Activated CD8-positive, alpha-beta memory T cell treated with anti-CD3 and anti-CD28 coated beads for 24 hours (primary cell): Measurements from ENCODE around the gene PAK3.

ENCODE experiments used
- DNase-seq: peaks from one replicate; pipeline ENCODE4 v3.0.0-alpha.2; 2020

PAK3 gene

DNA sequence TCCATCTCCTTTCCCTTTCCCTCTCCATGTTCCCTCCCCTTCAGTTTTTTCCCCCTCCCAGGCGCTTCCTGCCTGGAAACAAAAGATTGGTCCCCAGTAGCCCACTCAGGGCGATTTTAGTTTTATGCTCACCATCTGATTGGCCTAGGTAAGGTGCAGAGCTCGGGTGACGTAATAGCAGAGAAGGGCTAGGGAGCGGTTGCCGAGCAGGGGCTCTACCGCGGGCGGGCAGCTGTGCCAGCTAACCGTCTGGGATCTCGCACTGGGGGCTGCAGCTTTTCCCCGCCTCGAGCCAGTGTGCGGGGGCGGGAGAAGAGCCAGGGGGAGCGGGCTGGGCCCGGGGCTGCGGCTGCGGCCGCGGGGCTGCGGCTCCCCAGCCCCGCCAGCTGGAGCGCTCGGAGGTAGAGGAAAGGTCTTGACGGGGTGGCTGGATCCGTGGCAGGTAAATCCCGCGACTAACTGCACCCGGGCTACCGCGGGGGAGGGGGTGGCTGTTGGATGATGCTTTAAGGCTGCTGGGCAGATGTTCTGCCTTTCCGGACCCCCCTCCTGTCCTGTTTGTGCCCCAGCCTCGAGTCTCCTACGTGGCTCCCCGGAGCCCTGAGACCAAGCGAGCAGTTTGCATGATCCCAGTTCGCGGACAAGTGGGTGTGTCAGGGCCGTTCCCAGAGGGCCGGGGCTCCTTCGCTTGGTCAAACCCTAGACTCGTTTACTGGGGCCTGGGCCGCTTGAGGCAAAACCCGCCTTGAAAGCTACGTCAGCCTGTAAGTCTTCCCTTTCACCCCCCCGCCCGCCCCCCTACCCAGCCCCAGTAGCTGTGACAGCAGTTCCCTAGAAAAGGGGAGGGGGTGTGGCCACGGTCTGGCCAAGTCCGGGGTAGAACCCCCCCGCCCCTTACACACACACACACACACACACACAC lies at the start of gene PAK3:
Gene PAK3, plus strand, starts transcription at position 218 of the 922 bp plus-strand sequence. CDS start 26,913 bp downstream, outside the sequence.
- DNase-seq = no peak

DNA sequence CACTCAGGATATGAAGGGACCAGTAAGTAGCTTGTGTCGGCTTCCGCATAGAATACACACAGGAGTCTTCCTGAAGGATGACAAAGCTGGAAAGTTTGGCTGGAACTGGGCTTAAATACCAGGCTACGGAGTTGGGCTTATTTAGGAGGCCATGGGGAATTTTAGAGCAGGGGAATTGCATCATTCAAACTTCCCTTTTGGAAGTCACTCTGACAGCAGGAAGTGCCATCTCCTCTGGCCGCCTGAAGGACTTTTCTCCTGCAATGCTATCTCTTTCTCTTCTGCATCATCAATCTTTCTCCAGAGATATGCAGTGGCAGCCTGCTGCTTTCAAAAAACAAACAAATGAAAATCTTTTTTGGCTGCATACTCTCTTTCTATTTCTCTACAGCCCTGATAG lies 48.4 kb upstream of the PAK3 start:
- DNase-seq = no peak

DNA sequence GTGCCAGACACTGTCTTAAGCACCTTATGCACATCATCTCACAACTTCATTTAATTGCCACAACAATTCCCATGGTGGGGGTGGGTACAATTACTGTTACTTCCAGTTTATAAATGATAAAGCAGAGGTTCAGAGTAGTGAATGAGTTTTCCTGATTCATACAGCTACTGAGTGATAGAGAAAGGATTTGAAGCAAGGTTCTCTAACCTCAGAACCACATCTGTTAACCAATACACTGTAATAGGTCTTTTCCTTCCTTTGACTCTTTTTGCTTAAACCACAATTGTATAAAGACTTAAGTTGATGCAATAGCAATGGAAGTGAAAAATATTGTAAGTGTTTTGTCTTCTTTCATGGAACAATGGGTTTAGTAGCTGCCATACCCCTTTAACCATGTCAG lies 43.5 kb upstream of the PAK3 start:
- no peak for DNase-seq

DNA sequence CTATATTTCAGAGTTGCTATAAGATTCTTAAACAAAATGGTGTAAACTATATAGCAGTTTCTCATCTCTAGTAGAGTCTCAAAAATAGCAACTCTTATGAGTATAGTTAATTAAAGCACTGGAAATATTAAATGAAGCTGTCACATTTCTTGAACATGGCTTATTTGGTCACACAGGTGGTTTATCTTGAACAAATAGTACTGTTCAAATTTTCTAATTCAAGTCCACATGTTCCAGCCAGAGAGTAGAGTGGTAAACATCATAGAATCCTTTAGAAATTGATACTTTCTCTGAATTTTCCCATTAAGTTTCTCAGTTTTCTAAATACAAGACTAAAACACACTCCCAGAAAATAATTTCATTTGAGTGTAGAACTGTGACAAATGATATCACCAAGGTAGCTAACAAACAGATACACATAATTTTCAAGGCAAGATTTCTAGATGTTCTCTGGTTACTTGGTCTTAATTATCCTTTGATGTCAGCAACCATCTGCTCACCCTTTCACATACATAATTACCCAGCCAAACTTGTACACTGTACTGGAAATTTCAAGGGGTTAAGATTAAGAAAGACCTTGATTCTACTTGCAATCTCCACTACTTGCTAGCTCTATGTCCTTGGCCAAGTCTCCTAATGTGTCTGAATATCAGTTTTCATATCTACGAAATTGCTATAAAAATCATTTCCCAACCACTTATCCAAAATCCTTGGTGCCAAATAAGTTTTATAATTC lies 24.3 kb upstream of the PAK3 start:
- no peak for DNase-seq

GRCh38 chrX:111083081-111083480 lies 12.9 kb upstream of the PAK3 start:
- no peak for DNase-seq

DNA sequence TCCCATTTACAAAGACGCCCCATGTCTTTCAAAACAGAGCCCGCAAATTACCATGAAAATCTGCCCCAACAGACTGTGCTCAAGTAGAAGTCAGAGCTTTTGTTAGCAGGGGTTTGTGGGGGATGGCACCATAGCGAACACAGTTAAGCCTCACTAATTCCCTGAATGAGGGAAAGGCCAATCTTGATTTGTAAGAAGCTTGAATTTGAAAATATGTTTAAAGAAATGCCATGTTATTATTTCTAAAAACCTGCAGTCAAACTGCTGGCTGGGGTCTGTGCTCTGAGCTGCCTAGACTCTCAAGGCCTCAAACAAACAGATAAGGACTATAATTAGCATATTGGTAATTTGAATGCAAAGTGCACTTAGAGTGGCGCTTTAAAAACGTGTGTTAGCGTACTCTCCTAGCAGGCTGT lies 9.4 kb upstream of the PAK3 start:
- no peak for DNase-seq

DNA sequence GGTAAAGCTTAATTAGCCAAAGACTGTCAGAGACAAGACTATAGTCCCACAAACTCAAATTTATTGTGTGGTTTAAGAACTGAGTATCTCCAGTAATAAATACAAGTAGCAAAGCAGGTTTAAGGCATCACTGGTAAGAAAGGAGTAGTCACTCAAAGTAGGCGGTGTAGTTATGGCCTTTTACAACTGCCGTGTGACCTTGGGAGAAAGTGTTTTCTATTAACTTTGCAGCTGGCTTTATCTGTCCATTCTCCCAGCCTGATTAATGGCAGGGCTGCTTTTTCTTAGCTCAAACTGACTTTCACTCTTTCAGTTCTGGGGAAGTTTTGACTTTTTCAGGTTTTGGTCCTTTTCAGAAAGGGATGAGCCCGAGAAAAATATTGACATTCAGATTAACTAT lies 7.4 kb upstream of the PAK3 start:
- DNase-seq = no peak

DNA sequence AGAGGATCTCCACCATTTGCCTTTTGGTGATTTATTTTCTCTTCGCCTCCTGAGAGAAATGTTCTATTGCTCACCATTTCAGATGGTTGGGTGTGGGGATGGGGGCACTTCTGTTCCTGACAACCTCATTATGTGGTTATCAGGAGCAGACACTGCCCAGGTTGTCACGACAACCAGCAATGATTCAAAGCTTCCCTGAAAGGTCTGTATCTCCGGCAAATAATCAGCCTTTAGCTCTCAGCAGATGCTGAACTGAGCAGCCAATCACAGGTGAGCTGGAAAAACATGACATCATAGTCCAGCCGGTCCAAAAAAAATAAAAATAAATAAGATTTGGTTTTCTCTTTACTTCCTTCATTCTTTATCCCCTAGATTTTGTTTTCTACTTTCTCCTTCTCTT lies 5.5 kb upstream of the PAK3 start:
- DNase-seq = no peak

DNA sequence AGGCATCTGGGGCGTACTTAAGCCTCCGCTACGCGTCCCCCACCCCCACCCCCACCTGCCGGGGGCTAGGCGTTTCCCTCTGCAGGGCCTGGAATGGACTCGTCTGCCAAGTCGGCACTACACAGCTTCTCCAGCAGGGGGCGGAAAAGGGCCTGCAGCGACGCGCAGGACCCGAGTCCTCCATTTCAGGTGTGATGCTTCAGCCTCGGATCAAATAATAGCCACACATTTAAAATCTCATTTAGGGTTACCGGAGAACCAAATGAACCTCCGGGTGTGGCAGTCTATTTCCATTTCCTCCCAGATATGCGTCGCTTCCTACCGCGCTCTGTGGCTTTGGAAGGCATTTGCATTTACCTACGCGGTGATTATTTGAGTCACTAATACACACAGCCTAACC lies 2.9 kb downstream of the PAK3 start:
- peak; percentile 83 for DNase-seq

DNA sequence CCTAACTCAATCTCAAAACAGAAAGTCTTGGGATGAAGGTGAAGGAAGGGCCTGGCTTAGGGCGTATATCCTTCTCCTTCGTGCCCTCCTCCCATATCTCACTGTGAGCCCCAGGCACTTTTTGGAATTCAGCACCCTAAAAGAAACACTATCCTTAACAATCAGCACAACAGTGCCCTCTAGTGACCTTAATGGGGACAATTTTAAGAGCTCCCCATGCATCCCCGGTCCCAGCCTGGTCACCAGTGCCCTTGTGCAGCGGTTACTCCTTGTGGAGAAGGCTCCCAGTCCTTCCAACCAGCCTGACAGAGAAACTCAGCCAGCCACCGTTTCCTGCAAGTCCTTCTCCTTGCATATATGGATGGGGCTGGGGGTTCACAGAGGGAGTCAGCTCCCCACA lies 4.2 kb downstream of the PAK3 start:
- peak; percentile 66 for DNase-seq

DNA sequence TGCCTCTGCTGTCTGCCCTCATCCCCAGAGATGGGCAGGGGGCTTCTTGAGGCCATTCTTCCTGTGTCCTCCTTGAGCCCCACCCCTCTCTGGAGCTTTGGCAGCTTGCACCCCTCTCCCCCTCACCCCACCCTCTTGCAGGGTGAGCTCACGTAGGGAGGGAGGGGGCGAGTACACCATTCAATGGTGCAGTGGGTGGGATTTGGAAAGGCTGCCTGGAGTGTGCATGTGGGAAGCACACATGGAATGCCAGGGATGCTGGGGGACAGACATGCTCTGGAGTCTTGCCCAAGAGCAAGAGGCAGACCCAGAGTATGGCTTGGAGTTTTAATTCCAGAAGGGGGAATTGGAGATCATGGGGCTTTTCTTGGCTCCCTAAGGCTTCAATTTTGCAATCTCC lies 5.6 kb downstream of the PAK3 start:
- DNase-seq = no peak

- DNase-seq = no peak
Measured at GRCh38 chrX:111102636-111103035, 6.6 kb downstream of the PAK3 start.

- DNase-seq = no peak
Measured at GRCh38 chrX:111103246-111103645, 7.3 kb downstream of the PAK3 start.

DNA sequence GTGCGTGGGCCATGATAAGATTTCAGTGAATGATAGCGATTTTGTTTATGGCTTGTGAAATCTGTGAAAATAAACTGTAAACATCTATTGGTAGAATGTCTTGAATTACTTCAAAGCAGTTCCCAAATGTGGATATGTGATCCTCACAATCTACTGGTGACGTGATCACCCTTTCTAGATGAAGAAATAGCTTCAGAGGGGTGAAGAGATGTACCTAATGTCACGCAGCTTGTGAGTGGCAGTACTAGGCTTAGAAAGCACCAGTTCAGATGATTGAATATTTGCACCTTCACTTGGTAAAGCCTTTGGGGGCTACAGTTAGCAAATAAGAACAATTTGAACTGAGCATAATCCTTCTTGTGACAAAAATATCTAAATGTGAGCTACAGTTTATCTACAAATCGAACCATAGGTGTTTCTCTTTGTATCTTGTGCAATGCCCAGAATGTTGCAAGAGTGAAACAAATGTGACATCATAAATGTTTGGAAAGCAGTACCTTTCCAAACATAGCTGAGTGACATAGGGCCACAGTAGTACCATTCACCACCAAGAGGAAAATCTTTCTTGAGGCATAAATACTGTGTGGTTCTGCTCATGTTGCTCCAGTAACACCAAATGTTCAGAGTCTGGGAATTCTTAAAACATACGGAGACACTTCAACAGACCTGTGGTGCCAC lies 14.2 kb downstream of the PAK3 start:
- DNase-seq = no peak

- no peak for DNase-seq
Measured at GRCh38 chrX:111114806-111115205, 18.8 kb downstream of the PAK3 start.

- DNase-seq = no peak
Measured at GRCh38 chrX:111116666-111117065, 20.7 kb downstream of the PAK3 start.

- no peak for DNase-seq
Measured at GRCh38 chrX:111119341-111119740, 23.4 kb downstream of the PAK3 start.

DNA sequence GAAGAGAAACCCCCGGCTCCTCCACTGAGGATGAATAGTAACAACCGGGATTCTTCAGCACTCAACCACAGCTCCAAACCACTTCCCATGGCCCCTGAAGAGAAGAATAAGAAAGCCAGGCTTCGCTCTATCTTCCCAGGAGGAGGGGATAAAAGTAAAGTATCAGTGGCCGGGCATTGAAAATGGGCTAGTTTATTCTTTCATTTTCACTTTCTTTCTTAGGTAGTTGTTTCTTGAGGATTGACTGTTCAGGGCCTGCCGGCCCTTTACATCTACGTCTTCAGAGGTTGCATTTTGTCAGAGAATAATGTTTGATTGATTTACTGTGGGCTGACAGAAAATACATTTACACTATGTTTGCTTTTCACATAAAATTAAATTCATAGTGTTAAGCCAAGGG lies 27.1 kb downstream of the PAK3 start:
- no peak for DNase-seq

DNA sequence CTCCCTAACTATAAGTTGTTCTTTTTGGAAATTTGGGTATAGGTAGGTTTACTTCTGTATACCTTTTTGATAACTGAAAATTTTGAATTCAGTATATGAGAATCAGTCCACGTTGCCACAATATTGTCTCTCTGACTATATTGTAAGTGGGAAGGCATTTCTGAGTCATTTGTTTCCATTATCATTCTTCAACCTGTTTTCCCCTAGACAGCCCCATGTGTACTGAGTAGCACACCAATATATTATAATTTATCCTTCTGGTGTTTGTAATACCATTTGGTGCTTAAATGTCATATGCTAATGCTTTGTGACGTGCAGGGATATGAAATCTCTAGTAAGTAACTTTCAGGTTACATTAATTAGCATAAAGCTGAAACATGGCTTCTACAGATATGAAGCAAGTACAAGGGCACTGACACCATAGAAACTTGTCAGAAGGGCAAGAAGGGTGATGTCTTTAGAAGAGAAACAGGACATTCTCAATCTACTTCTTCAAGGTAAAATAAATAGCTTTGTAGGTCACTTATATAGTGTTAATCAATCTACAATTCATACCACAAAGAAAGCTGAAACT lies 27.7 kb downstream of the PAK3 start:
- DNase-seq = no peak

DNA sequence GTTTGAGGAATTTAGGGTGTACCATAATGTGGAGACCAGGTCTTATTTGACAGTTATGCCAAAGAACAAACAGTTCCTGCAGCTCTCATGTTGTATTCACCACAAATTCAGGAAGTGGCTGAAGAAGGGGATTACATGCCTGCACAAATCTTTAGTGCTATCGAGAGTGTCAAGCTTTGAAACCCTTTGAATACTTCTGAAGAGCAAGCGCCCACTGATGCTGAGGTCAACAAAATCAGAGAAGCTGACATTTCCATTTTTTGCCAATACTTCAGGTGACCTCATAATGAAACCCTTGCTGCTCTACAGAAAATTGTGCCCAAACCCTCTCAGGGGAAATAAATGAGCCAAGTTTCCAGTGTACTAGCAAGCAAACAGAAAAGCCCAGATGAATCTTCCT lies 28.4 kb downstream of the PAK3 start:
- no peak for DNase-seq

- DNase-seq = no peak
Measured at GRCh38 chrX:111127038-111127437, 31.0 kb downstream of the PAK3 start.

GRCh38 chrX:111129921-111130320 lies 33.9 kb downstream of the PAK3 start:
- DNase-seq = no peak

- DNase-seq = no peak
Measured at GRCh38 chrX:111131572-111131971, 35.6 kb downstream of the PAK3 start.
